ENCODE data around the gene NIPAL4.
A peak's percentile ranks its signal among the peaks of the same experiment; 100 is the strongest.

NIPAL4 gene

DNA sequence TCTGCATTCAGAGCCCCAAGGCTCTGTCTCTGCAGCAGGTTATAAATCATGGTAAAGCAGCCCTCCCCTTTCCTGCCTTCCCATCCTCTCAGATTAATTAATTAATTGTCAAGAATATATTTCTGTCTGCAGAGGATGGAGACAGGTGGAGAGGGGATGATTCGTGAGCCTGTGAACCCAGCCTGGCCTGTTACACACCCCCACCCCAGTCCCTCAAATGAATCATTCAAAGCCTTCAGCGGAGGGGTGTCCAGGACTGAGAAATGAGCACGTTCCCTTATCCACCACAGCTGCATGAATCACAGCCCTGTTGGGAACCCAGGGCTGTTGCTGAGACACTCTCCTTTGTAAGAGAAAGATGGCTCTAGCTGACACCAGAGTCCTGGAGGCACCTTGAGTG is 56.0 kb downstream of the NIPAL4 start:
- peak; percentile 91 for DNase-seq (ENCODE audit: low read depth, low spot score)

DNA sequence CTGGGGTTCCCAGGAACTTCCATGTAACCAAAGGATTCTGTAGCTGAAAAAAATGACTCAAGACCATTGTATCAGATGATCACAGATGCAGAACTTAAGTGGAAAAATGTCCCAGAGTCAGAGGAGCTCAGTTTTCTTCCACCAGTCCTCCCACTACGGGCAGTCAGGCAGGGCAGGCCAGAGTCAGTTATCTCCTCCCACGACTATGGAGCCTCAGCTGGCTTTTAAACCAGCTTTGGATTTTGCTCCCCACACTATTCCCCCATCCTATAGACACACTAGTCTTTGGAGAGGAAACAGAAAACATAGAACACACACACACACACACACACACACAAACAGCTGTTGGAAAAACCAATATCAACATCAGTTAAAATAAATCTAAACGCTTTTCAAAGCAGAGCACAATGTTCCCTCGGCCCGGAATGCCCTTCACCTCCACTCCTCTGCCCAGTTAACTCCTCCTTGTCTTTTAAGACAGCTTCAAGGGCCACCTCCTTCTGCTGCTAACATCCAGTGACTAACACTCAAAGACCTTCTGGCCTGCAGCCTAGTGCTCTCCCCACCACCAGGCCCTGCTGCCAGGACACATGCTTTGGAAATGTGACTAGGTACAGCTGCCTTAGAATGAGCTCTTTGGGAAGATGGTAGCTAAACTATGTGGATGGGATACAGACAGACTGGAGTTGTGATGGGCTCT is 56.8 kb downstream of the NIPAL4 start:
- DNase-seq (ENCODE audit: low read depth, low spot score): peak; percentile 92

DNA sequence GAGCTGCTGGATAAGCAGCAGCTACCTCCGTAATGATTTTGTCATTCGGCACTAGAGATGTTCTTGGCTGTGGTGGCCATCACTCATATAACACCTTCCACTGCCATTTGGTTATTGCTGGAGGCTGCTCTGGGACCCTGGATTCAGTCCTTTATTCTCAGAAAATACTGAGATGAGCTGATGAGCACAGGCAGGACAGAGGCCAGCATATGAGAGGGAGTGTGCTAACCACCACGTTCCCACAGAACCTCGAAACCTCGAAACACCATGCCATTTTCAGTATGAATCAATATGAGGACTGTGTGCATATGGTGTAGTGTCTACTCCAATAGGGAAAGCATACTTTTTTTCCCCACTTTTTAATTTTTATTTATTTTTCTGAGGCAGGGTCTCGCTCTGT is 59.0 kb downstream of the NIPAL4 start:
- no peak for DNase-seq (ENCODE audit: low read depth, low spot score)

DNA sequence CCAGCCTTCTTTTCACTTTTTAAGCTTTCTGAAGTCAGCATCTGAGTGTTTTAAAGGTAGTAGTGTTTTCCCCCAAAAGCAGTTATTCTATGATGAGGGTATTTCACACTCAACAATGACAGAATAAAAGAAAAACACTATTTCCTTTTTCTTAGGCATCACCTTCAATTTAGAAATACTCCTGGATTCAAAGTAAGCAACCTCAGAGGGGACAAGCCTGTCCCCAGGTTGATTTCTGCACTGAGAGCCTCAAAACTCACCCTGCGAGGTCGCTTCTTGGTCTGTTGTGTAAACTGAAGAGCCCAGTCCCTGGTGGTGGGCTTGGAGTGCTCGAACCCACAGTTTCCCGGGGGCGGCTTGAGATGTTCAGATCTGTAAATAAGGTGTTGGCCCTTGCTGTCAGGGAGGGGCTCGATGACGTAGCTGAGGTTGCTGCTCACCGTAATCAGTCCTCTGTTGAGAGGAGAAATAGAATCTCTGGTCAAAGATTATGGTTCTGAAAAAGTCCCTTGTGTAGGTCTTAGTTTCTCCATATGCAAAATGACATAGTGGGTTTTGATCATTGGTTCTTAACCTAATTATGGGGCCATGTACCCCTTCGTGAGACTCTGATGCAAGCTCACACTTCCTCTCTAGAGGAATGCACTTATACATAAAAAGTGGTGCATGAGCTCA is 59.7 kb downstream of the NIPAL4 start:
- no peak for DNase-seq (ENCODE audit: low read depth, low spot score)

DNA sequence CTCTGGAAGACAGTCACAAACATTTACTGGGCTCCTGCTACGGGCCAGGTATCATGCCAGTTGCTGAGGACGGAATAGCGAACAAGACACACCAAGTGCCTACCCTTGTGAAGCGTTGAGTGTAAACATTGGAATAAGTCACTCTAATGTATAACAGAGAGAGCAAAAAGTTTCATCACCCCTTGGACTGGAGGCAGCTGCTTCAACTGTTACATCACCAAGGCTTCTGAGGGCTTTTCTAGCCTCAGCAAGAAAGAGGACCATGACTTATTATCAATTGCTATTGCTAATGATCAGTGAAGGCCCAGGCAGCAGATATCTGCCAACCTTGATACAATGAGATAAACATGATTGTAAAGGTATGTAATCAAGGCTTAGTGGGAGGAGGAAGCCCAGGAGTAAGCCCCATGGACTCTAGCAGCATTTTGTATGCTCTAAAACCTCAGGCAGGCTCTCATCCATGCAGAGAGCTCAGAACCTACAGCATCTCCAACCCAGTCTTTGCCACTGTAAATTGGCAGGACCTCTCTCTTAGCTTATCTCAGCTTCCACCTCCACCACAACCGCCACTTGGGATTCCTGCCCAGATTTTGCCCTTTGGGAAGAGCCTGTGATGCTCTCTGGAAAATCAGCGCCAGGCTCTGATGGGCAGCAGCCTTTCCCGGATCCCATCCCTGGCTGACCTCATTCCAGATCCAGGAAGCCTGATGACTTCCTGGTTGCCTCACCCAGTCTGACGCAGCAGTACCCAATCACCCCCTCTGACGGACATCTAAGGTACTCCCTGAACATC is 61.1 kb downstream of the NIPAL4 start:
- no peak for DNase-seq (ENCODE audit: low read depth, low spot score)

DNA sequence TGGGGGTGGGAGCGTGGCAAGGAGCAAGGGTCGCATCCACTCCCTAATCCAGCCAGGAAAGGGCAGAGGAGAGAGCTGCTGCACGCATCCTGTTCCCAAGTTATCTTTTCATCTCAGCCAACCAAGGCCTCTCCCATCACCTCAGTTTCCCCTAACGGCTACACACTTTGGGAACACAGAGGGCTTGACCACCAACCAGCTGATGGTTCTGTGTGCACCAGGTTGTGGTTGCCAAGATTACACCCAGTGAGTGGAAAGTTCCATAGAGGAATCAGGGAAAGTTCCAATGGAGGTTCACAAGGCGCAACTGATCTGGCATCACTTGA is 61.7 kb downstream of the NIPAL4 start:
- no peak for DNase-seq (ENCODE audit: low read depth, low spot score)

DNA sequence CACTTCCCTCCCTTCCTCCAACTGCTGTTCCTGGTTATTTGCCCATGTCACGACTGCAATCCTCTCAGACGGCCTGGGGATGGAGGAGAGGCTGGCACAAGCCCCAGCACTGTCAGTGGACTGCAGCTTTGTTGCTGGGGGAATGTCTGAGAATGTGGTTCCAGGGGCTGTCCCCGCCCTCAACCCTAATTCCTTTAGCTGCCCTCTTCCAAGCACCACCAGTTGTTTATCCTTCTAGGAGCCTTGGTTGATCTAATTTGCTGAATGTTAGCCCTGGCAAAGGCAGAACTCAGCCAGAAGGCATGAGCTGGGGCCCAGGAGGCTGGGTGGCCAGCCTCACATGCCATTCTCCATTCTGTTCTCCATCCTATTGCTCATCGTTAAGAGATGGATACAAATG is 64.0 kb downstream of the NIPAL4 start:
- peak; percentile 74 for DNase-seq (ENCODE audit: low read depth, low spot score)
